HCT116 (cell line): ENCODE data around the gene ABCB7. TPM values are rescaled to one million over a fixed set of nuclear protein-coding genes. Genes with fewer than 3 reads are reported as not detected.
"Not testable (repeated sequence)": the region's sequence is repeated elsewhere in the genome, so short reads cannot be mapped to it uniquely, and the experiment has no call there.

Source experiments
- ATAC-seq: fragments of 200-7000 bp; cut with Tn5 transposase; 2 replicates; pipeline ENCODE4 v1.9.1; 2020; ENCODE audit warnings: mild to moderate bottlenecking, moderate library complexity
- BruUV-seq: library from RNA; stranded (reverse); fragments of 400-500 nt; replicated peaks from 2 replicates; lab custom pipeline; 2021; lab: Mats Ljungman, UMichigan
- CTCF ChIA-PET: fragments of 300-600 bp; sonication (Branson Sonifier 250); formaldehyde crosslinking; loops from one replicate; lab custom pipeline; 2021; ENCODE audit warnings: antibody characterized with exemption; lab: Charles Lee
- POLR2A ChIA-PET: fragments of 300-600, 350-600 bp; sonication (Branson Sonifier 250); formaldehyde crosslinking; loops from one replicate; lab custom pipeline; 2021; ENCODE audit warnings: antibody characterized with exemption; lab: Charles Lee
- RAD21 ChIA-PET, 2 experiments: fragments of 300-600 bp; sonication (Branson Sonifier 250); formaldehyde crosslinking; loops; one replicate each; lab custom pipeline; 2023; ENCODE audit warnings: low total read pairs in 2 of 2; ENCODE audit not compliant: uncharacterized antibody in 2 of 2, unreplicated experiment in 2 of 2, low non-redundant PET in 1 of 2; lab: Charles Lee
- DNase-seq: peaks from one replicate; pipeline ENCODE4 v3.0.0-alpha.2; 2010; ENCODE audit warnings: low read depth, low spot score
- H2AFZ ChIP-seq: fragments of 200-600 bp; shearing (Covaris generic), sonication (generic); 2 replicates; pipeline ENCODE4 v1.6.1; 2017; ENCODE audit warnings: low read depth, mixed run types, mixed read lengths, antibody characterized with exemption, low read length; ENCODE audit not compliant: poor library complexity, severe bottlenecking
- H3K27ac ChIP-seq: 2 replicates; pipeline ENCODE4 v1.5.1; 2012; ENCODE audit warnings: low read depth, low read length
- H3K27me3 ChIP-seq: fragments of 200-600 bp; sonication (generic); 2 replicates; pipeline ENCODE4 v1.6.1; 2016; ENCODE audit warnings: mixed run types, low read length, mixed read lengths; ENCODE audit not compliant: insufficient read depth
- H3K36me3 ChIP-seq, 2 experiments: fragments of 200-500 bp in 1 of 2; fragments of 200-600 bp in 1 of 2; sonication (Bioruptor generic) in 1 of 2; sonication (generic) in 1 of 2; 2 replicates each; pipeline versions ENCODE4 v1.5.1 to v1.6.1; 2014 to 2016; ENCODE audit warnings: low read length in 2 of 2, inconsistent platforms in 1 of 2, mixed read lengths in 1 of 2, mixed run types in 1 of 2; ENCODE audit not compliant: insufficient read depth in 2 of 2, control insufficient read depth in 1 of 2
- H3K4me1 ChIP-seq, 2 experiments: fragments of 200-600 bp in 1 of 2; sonication (generic) in 1 of 2; 2 replicates each; pipeline versions ENCODE4 v1.5.1 to v1.6.1; 2012 to 2017; ENCODE audit warnings: low read length in 2 of 2, inconsistent platforms in 1 of 2, mild to moderate bottlenecking in 1 of 2, mixed read lengths in 1 of 2, mixed run types in 1 of 2, moderate library complexity in 1 of 2; ENCODE audit not compliant: insufficient read depth in 2 of 2, control insufficient read depth in 1 of 2
- H3K4me2 ChIP-seq: fragments of 200-600 bp; sonication (generic); 2 replicates; pipeline ENCODE4 v1.6.1; 2017; ENCODE audit warnings: mixed run types, low read length, mixed read lengths
- H3K4me3 ChIP-seq, 2 experiments: fragments of 200-600 bp in 1 of 2; sonication (generic) in 1 of 2; replicated peaks in 1 of 2; 2 replicates each; pipeline ENCODE4 v1.5.1; 2011 to 2016; ENCODE audit warnings: low read length in 2 of 2, control low read depth in 1 of 2, low read depth in 1 of 2, mild to moderate bottlenecking in 1 of 2, mixed read lengths in 1 of 2, mixed run types in 1 of 2
- H3K79me2 ChIP-seq: fragments of 200-600 bp; sonication (generic); 2 replicates; pipeline ENCODE4 v1.6.1; 2017; ENCODE audit warnings: mild to moderate bottlenecking, mixed run types, low read length, moderate library complexity, mixed read lengths; ENCODE audit not compliant: insufficient read depth
- H3K9ac ChIP-seq: fragments of 200-600 bp; sonication (generic); 2 replicates; pipeline ENCODE4 v1.6.1; 2016; ENCODE audit warnings: low read length, mixed read lengths
- H3K9me2 ChIP-seq: fragments of 200-600 bp; sonication (generic), shearing (Covaris generic); 2 replicates; pipeline ENCODE4 v1.6.1; 2017; ENCODE audit warnings: mixed run types, mild to moderate bottlenecking, moderate library complexity; ENCODE audit not compliant: insufficient read depth
- H3K9me3 ChIP-seq, 2 experiments: fragments of 200-500 bp in 1 of 2; fragments of 200-600 bp in 1 of 2; sonication (Bioruptor generic) in 1 of 2; sonication (generic) in 1 of 2; 2 replicates each; pipeline ENCODE4 v1.6.1; 2014 to 2017; ENCODE audit warnings: low read length in 2 of 2, mixed read lengths in 2 of 2, inconsistent platforms in 1 of 2, low read depth in 1 of 2, mild to moderate bottlenecking in 1 of 2, mixed run types in 1 of 2, moderate library complexity in 1 of 2; ENCODE audit not compliant: control insufficient read depth in 1 of 2, insufficient read depth in 1 of 2
- H4K20me1 ChIP-seq: fragments of 200-600 bp; sonication (generic), shearing (Covaris generic); 2 replicates; pipeline ENCODE4 v1.6.1; 2017; ENCODE audit warnings: mixed run types, mild to moderate bottlenecking, moderate library complexity; ENCODE audit not compliant: insufficient read depth
- ATF3 ChIP-seq: IDR thresholded peaks from 2 replicates; pipeline ENCODE4 v1.6.1; 2012
- CEBPB ChIP-seq: IDR thresholded peaks from 2 replicates; pipeline ENCODE4 v1.6.1; 2012; ENCODE audit warnings: low read depth
- EZH2 ChIP-seq: fragments of 200-600 bp; sonication (generic); IDR thresholded peaks from 2 replicates; pipeline ENCODE4 v1.6.1; 2017; ENCODE audit warnings: antibody characterized with exemption, mixed run types
- FOSL1 ChIP-seq: IDR thresholded peaks from 2 replicates; pipeline ENCODE4 v1.6.1; 2012; ENCODE audit warnings: low read depth
- JUND ChIP-seq: IDR thresholded peaks from 2 replicates; pipeline ENCODE4 v1.6.1; 2012
- POLR2AphosphoS5 ChIP-seq: IDR thresholded peaks from 2 replicates; pipeline ENCODE4 v1.6.1; 2011; ENCODE audit warnings: mild to moderate bottlenecking, low read depth, low read length, moderate library complexity
- TCF7L2 ChIP-seq: IDR thresholded peaks from 2 replicates; pipeline ENCODE4 v1.7.0; 2011; ENCODE audit warnings: borderline replicate concordance, inconsistent platforms; ENCODE audit not compliant: insufficient read depth, insufficient read length; ENCODE audit errors: extremely low read depth
- YY1 ChIP-seq: IDR thresholded peaks from 2 replicates; pipeline ENCODE4 v1.6.1; 2011; ENCODE audit warnings: low read length, low read depth, moderate library complexity, mild to moderate bottlenecking; ENCODE audit not compliant: insufficient replicate concordance; ENCODE audit errors: extremely low read depth
- ZBTB33 ChIP-seq: IDR thresholded peaks from 2 replicates; pipeline ENCODE4 v1.6.1; 2011; ENCODE audit warnings: mild to moderate bottlenecking, low read length, moderate library complexity; ENCODE audit not compliant: insufficient replicate concordance; ENCODE audit errors: extremely low read depth
- ZNF274 ChIP-seq: fragments of 200-500 bp; sonication (Bioruptor generic); IDR thresholded peaks from 2 replicates; pipeline ENCODE4 v1.6.1; 2014; ENCODE audit warnings: mild to moderate bottlenecking, low read depth, low read length, inconsistent platforms
- intact Hi-C: fragments of 100-400 bp; cut with micrococcal nuclease; formaldehyde crosslinking; loops from 2 replicates; pipeline ENCODE4 v1.10.0; 2022
- total RNA-seq: library from RNA; stranded (reverse); gene quantifications from one replicate; pipeline ENCODE4 v1.2.1, GENCODE V29; 2021; ENCODE audit not compliant: unreplicated experiment

ABCB7 gene
- total RNA-seq, 1 experiment from 2014 or later, result 24.6 TPM

- Histone ChIP-seq H2AFZ (no peak overlapping the region), H3K9me3 (no peaks in the 10 kb centered on the region), H4K20me1 (no peaks in the 10 kb centered on the region), H3K36me3 (no peaks in the 10 kb centered on the region), H3K4me1 (no peaks in the 10 kb centered on the region), H3K79me2 (peaks cover 34% of the 10 kb centered on the region), H3K4me3 (no peak overlapping the region), H3K9me2 (no peaks in the 10 kb centered on the region), H3K4me2 (no peak overlapping the region), H3K27ac (no peak overlapping the region), H3K9ac (no peak overlapping the region), H3K27me3 (no peaks in the 10 kb centered on the region)
- no peak for DNase-seq
- ChIA-PET RAD21 (no interaction called here), POLR2A (no interaction called here), CTCF (no interaction called here)
- no TSS peak for BruUV-seq
- TF ChIP-seq ZNF274 (no peak), POLR2AphosphoS5 (no peak), FOSL1 (no peak), ZBTB33 (no peak), TCF7L2 (no peak), JUND (no peak), CEBPB (no peak), EZH2 (no peak), ATF3 (no peak), YY1 (no peak)
- intact Hi-C loops, result no loop called here
- no peak for ATAC-seq
These were observed 24.0 kb downstream of the ABCB7 start for GRCh38 chrX:75131973-75132627.

GRCh38 chrX:75129069-75129468 lies 27.0 kb downstream of the ABCB7 start:
- H2AFZ ChIP-seq, H3K4me3 ChIP-seq, H3K27ac ChIP-seq, DNase-seq, RAD21 ChIA-PET, H3K36me3 ChIP-seq, H3K9me2 ChIP-seq, H4K20me1 ChIP-seq, H3K4me2 ChIP-seq, ATAC-seq, H3K9ac ChIP-seq, intact Hi-C loops, H3K27me3 ChIP-seq, H3K4me1 ChIP-seq, H3K9me3 ChIP-seq, CTCF ChIA-PET, POLR2A ChIA-PET, BruUV-seq: not testable (repeated sequence)
- H3K79me2 ChIP-seq, result peaks cover 13% of the 10 kb centered on the region; the same call in 1 of the 2 replicates
